Left renal pelvis (tissue), 4 donors: ENCODE measurements around the gene CDK5R2. TPM values are rescaled to one million over a fixed set of nuclear protein-coding genes. Genes with fewer than 3 reads are reported as not detected.
"Not testable (repeated sequence)": the region's sequence is repeated elsewhere in the genome, so short reads cannot be mapped to it uniquely, and the experiment has no call there.

Experiments
- DNase-seq, 4 donors: peaks; one replicate each; pipeline ENCODE4 v3.0.0-alpha.2; 2013; ENCODE audit warnings: low read depth in 4 of 4, low spot score in 3 of 4
- polyA plus RNA-seq, 4 donors: library from polyadenylated mRNA; unstranded; fragments of 120-200 nt; gene quantifications; one replicate each; pipeline ENCODE4 v1.2.1, GENCODE V29; 2013; ENCODE audit not compliant: insufficient read length in 4 of 4

CDK5R2 gene
- polyA plus RNA-seq: under 1 TPM in 3 of 4 donors, not detected in 1; 0.08 to 0.14 (median 0.14) TPM

DNA sequence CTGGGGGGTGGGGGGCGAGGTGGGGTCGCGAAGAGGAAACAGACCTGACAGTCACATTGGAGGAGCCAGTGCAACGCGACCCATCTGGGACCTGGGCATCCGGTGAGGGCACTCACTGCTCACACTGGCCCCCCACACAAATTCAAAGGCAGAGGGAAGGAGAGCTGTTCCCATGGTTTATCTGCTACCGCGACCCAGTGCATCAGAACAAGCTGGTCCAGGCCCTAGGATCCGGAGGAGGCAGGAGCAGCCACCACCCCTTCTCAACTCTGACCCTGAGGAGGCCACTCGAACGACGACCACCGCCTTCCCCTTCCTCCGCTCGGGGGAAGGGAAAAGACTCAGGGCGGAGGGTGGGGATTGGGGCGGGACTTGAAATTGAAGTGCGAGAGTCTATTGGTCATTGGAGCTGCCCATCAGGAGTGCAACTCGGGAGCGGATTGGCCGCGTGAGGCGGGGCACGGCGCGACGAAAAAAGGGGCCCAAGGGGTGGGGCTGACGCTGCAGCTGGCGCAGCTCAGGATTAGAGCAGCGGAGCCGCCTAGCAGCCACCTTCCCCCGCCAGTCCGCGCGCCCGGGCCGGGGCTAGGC is at the start of gene CDK5R2:
Gene CDK5R2, plus strand, starts transcription at position 526 of the 591 bp plus-strand sequence. CDS start 155 bp downstream, outside the sequence.
- DNase-seq: peak; percentile 69 to 82 (median 74)

- no peak for DNase-seq
Measured at GRCh38 chr2:218910741-218911140, 48.7 kb upstream of the CDK5R2 start.

- no peak for DNase-seq
Measured at GRCh38 chr2:218920504-218920903, 39.0 kb upstream of the CDK5R2 start.

DNA sequence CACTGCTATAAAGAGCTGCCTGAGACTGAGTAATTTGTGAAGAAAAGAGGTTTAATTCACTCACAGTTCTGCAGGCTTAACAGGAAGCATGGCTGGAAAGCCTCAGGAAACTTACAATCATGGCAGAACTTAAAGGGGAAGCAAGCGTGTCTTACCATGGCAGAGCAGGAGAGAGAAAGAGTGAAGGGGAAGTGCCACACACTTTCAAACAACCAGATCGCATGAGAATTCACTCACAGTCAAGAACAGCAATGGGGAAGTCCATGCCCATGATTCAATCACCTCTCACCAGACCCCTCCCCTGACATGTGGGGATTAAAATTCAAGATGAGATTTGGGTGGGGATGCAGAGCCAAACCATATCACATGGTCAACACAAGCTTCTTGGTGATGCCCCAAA is 34.7 kb upstream of the CDK5R2 start:
- no peak for DNase-seq

DNA sequence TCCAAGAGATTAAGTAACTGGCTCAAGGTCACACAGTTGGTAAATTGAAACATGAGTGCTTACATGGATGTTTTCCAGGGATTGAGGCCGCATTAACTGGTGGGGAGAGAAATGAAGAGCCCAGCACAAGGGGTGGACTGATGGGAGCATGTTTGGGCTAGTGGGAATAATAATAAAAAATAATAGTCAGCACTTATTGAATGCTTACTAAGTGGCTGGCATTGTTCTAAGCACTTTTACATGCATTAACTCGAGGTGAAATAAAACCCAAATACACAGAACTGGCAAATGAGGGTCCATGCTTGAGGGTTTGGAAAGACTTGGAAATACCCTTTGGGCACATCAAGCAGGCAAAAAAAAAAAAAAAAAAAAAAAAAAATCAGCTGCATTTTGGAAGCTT is 34.0 kb upstream of the CDK5R2 start:
- no peak for DNase-seq

DNA sequence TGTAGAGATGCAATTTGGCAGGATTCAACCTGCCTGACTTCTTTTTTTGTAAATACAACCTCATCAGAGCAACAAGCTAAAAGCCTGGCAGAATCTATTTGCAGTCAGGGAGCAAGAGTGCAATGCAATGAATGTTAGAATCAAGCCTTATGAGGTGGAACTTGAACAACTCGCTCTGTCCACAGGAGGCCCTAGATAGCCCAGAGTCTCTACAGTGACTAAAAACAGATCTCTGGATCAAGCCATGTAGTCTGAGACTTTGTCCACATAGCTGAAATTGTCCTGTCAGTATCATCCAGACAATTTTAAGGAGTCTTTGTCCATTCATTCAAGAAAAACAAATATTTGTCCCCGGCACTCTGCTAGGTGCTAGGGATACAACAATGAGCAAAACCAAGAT is 32.0 kb upstream of the CDK5R2 start:
- no peak for DNase-seq

GRCh38 chr2:218927876-218928275 is 31.6 kb upstream of the CDK5R2 start:
- no peak for DNase-seq

DNA sequence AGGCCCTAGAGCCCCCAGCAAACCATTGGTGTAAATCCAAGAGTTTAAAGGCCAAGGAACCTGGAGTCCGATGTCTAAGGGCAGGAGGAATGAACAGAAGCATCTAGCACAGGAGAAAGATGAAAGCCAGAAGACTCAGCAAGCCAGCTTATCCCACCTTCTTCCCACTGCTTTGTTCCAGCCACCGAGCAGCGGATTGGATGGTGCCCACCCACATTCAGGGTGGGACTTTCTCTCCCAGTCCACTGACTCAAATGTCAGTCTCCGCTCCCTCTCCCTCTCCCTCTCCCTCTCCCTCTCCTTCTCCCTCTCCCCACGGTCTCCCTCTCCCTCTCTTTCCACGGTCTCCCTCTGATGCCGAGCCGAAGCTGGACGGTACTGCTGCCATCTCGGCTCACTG is 29.0 kb upstream of the CDK5R2 start:
- DNase-seq: not testable (repeated sequence)

GRCh38 chr2:218931751-218932150 is 27.7 kb upstream of the CDK5R2 start:
- not testable (repeated sequence) for DNase-seq

GRCh38 chr2:218944759-218945404 is 14.6 kb upstream of the CDK5R2 start:
- DNase-seq: no peak

- DNase-seq: no peak
Measured at GRCh38 chr2:218946621-218947020, 12.8 kb upstream of the CDK5R2 start.

DNA sequence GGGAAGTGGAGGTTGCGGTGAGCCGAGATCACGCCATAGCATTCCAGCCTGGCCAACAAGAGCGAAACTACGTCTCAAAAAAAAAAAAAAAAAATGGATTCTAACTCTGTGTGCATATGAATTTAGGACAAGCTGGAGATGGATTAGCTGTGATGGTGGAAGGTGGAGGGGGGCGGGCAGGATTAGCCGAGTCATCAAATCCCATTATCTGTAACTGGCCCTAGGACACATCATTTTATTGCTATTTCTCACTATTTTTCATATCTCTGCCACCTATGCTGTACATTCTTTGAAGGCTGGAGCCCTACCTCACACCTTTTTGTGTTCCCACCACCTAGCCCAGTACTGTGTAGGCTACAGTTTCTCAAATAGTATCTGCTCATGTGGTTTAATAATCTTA is 7.3 kb upstream of the CDK5R2 start:
- DNase-seq: no peak

DNA sequence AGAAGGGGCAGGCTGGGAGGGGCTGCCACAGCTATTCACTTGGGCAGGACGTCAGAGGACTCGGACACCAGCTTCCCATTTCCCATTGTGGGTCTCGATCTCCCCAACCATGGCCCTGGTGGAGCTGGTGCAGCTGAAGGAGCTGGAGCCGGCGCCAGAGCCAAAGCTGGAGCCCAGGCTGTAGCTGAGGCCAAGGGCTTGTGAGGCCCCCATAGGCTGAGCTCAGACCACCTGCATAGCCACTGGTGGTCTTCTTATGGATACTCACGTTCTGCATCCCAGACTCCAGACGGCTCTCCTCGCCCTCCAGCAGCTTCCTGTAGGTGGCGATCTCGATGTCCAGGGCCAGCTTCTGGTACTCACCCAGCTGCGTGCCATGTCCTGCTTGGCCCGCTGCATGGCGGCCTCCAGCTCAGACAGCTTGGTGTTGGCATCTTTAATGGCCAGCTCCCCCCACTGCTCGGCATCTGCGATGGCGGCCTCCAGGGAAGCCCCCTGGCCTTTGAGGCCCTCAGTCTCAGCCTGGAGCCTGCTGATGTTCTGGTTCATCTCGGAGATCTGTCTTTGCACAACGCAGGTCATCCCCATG is 6.0 kb upstream of the CDK5R2 start:
- no peak for DNase-seq

GRCh38 chr2:218954541-218955300 is 4.7 kb upstream of the CDK5R2 start:
- no peak for DNase-seq

GRCh38 chr2:218956039-218956438 is 3.4 kb upstream of the CDK5R2 start:
- DNase-seq: no peak

- DNase-seq: no peak
Measured at GRCh38 chr2:218957671-218958070, 1.8 kb upstream of the CDK5R2 start.

GRCh38 chr2:218958276-218958675 is 1.2 kb upstream of the CDK5R2 start:
- no peak for DNase-seq

DNA sequence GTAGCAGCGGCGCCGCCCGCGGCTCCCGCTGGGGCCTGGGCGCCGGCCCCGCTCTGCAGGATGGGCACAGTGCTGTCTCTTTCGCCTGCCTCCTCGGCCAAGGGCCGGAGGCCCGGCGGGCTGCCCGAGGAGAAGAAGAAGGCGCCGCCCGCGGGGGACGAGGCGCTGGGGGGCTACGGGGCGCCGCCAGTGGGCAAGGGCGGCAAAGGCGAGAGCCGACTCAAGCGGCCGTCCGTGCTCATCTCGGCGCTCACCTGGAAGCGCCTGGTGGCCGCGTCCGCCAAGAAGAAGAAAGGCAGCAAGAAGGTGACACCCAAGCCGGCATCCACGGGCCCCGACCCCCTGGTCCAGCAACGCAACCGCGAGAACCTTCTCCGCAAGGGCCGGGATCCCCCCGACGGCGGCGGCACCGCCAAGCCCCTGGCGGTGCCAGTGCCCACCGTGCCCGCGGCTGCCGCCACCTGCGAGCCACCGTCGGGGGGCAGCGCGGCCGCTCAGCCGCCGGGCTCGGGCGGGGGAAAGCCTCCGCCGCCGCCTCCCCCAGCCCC is 369 bp downstream of the CDK5R2 start:
- DNase-seq: no peak

GRCh38 chr2:218960309-218961165 is 1.1 kb downstream of the CDK5R2 start:
- no peak for DNase-seq

- DNase-seq: no peak
Measured at GRCh38 chr2:218961229-218961628, 1.8 kb downstream of the CDK5R2 start.
